SK-N-SH treated with all-trans-retinoic acid at 6 μM for 48 hours (cell line): ENCODE data around the gene SAMD11.

ENCODE experiments used
- ATAC-seq: fragments of 200-7000 bp; cut with Tn5 transposase; 3 replicates; pipeline ENCODE4 v1.9.1; 2020; ENCODE audit warnings: mild to moderate bottlenecking, moderate library complexity
- ARNTL ChIP-seq: fragments of 450-650 bp; formaldehyde crosslinking; IDR thresholded peaks from 2 replicates; pipeline ENCODE4 v1.5.0; 2020; ENCODE audit warnings: low read depth, mild to moderate bottlenecking, moderate library complexity, borderline replicate concordance
- BACH2 ChIP-seq: fragments of 250-450 bp; sonication (Bioruptor Pico); IDR thresholded peaks from 2 replicates; pipeline ENCODE4 v1.9.0; 2021; ENCODE audit warnings: mild to moderate bottlenecking, borderline replicate concordance
- CREB5 ChIP-seq: fragments of 250-450 bp; sonication (Bioruptor Pico); IDR thresholded peaks from 2 replicates; pipeline ENCODE4 v1.5.1; 2020; ENCODE audit warnings: low read depth, mild to moderate bottlenecking, moderate library complexity
- CSDC2 ChIP-seq: fragments of 250-450 bp; sonication (Bioruptor Pico); IDR thresholded peaks from 2 replicates; pipeline ENCODE4 v1.5.0; 2020; ENCODE audit warnings: mild to moderate bottlenecking, moderate library complexity
- CSRNP3 ChIP-seq: fragments of 250-450 bp; sonication (Bioruptor Pico); IDR thresholded peaks from 2 replicates; pipeline ENCODE4 v1.5.1; 2021; ENCODE audit warnings: mild to moderate bottlenecking, moderate library complexity
- ESRRG ChIP-seq: fragments of 250-450 bp; sonication (Bioruptor Pico); IDR thresholded peaks from 2 replicates; pipeline ENCODE4 v1.6.1; 2021; ENCODE audit warnings: mild to moderate bottlenecking
- GLIS3 ChIP-seq: fragments of 250-450 bp; sonication (Bioruptor Pico); IDR thresholded peaks from 2 replicates; pipeline ENCODE4 v1.5.0; 2020; ENCODE audit warnings: mild to moderate bottlenecking, moderate library complexity
- ISL1 ChIP-seq: fragments of 250-450 bp; sonication (Bioruptor Pico); IDR thresholded peaks from 2 replicates; pipeline ENCODE4 v2.1.2; 2022; ENCODE audit warnings: mild to moderate bottlenecking, moderate library complexity
- OSR1 ChIP-seq: fragments of 250-450 bp; sonication (Bioruptor Pico); IDR thresholded peaks from 2 replicates; pipeline ENCODE4 v1.8.0; 2022; ENCODE audit warnings: moderate library complexity, mild to moderate bottlenecking, inconsistent platforms
- PATZ1 ChIP-seq: fragments of 250-450 bp; sonication (Bioruptor Pico); IDR thresholded peaks from 2 replicates; pipeline ENCODE4 v1.8.0; 2020; ENCODE audit warnings: mild to moderate bottlenecking, moderate library complexity, borderline replicate concordance
- PPARA ChIP-seq: fragments of 250-450 bp; sonication (Bioruptor Pico); IDR thresholded peaks from 2 replicates; pipeline ENCODE4 v1.5.0; 2020; ENCODE audit warnings: mild to moderate bottlenecking, borderline replicate concordance
- RARB ChIP-seq: fragments of 250-450 bp; sonication (Bioruptor Pico); IDR thresholded peaks from 2 replicates; pipeline ENCODE4 v1.8.0; 2021; ENCODE audit warnings: mild to moderate bottlenecking, moderate library complexity
- SNAI2 ChIP-seq: fragments of 250-450 bp; sonication (Bioruptor Pico); IDR thresholded peaks from 2 replicates; pipeline ENCODE4 v1.5.0; 2020; ENCODE audit warnings: mild to moderate bottlenecking, moderate library complexity
- TSHZ2 ChIP-seq: fragments of 250-450 bp; sonication (Bioruptor Pico); IDR thresholded peaks from 2 replicates; pipeline ENCODE4 v1.5.0; 2020; ENCODE audit warnings: mild to moderate bottlenecking, moderate library complexity
- ZC3H10 ChIP-seq: fragments of 250-450 bp; sonication (Bioruptor Pico); IDR thresholded peaks from 2 replicates; pipeline ENCODE4 v1.5.1; 2021; ENCODE audit warnings: mild to moderate bottlenecking, moderate library complexity
- ZFP3 ChIP-seq: fragments of 250-450 bp; sonication (Bioruptor Pico); IDR thresholded peaks from 2 replicates; pipeline ENCODE4 v1.5.0; 2020; ENCODE audit warnings: mild to moderate bottlenecking, moderate library complexity
- ZFP30 ChIP-seq: fragments of 450-650 bp; formaldehyde crosslinking; IDR thresholded peaks from 2 replicates; pipeline ENCODE4 v1.5.0; 2022; ENCODE audit warnings: mild to moderate bottlenecking, moderate library complexity
- ZNF565 ChIP-seq: fragments of 450-650 bp; formaldehyde crosslinking; conservative IDR thresholded peaks from 2 replicates; pipeline ENCODE4 v1.5.0; 2020; ENCODE audit warnings: low read depth, mild to moderate bottlenecking, moderate library complexity
- ZNF70 ChIP-seq: fragments of 450-650 bp; formaldehyde crosslinking; IDR thresholded peaks from 2 replicates; pipeline ENCODE4 v1.5.0; 2020; ENCODE audit warnings: mild to moderate bottlenecking, moderate library complexity

SAMD11 gene

GRCh38 chr1:927748-928147 is 4.0 kb downstream of the SAMD11 start:
- no peak for ATAC-seq
- TF ChIP-seq ARNTL (CRISPR knock-in tag) (no peak), ZFP30 (CRISPR knock-in tag) (no peak), ESRRG (CRISPR knock-in tag) (no peak), CSRNP3 (CRISPR knock-in tag) (no peak), CREB5 (no peak), ZNF70 (CRISPR knock-in tag) (no peak), CSDC2 (no peak), ZNF565 (CRISPR knock-in tag) (no peak), PPARA (CRISPR knock-in tag) (no peak)
- TF ChIP-seq, all 23 proteins: peak for 0

GRCh38 chr1:928825-929661 is 5.3 kb downstream of the SAMD11 start:
- TF ChIP-seq TSHZ2 (CRISPR knock-in tag) (no peak), CSRNP3 (CRISPR knock-in tag) (no peak), SNAI2 (no peak), ESRRG (CRISPR knock-in tag) (no peak), GLIS3 (no peak), CSDC2 (no peak), CREB5 (no peak), RARB (CRISPR knock-in tag) (no peak), ZNF70 (CRISPR knock-in tag) (no peak), PPARA (CRISPR knock-in tag) (no peak), ZFP3 (no peak)
- ATAC-seq = no peak

- no peak for ATAC-seq
Observed at GRCh38 chr1:929712-930632, 6.2 kb downstream of the SAMD11 start.

GRCh38 chr1:930633-931138 is 7.0 kb downstream of the SAMD11 start:
- no peak for TF ChIP-seq BACH2 (CRISPR knock-in tag)
- no peak for TF ChIP-seq ZC3H10 (CRISPR knock-in tag)
- TF ChIP-seq ZFP3 = no peak
- no peak for TF ChIP-seq PATZ1 (CRISPR knock-in tag)
- TF ChIP-seq GLIS3 = no peak
- no peak for TF ChIP-seq ZNF70 (CRISPR knock-in tag)
- TF ChIP-seq OSR1 (CRISPR knock-in tag) = no peak
- no peak for TF ChIP-seq ISL1 (CRISPR knock-in tag)
- no peak for TF ChIP-seq ARNTL (CRISPR knock-in tag)
- no peak for ATAC-seq

More at GRCh38 chr1:929712-930632, 6.2 kb downstream of the SAMD11 start:
- no peak for TF ChIP-seq ARNTL (CRISPR knock-in tag)
- no peak for TF ChIP-seq OSR1 (CRISPR knock-in tag)
- no peak for TF ChIP-seq CSDC2
- no peak for TF ChIP-seq ZNF565 (CRISPR knock-in tag)
- TF ChIP-seq ISL1 (CRISPR knock-in tag) = no peak
- no peak for TF ChIP-seq RARB (CRISPR knock-in tag)
